NK-92 treated with Interleukin-12 subunit alpha and Interleukin-12 subunit beta, amount 100 ng/mL, for 24 hours (cell line): ENCODE measurements around the gene KLF6.

Experiments
- DNase-seq: peaks from one replicate; lab custom pipeline; 2025; lab: John Stamatoyannopoulos, UW

The KLF6 gene

GRCh38 chr10:3774814-3775695, 10.0 kb downstream of the KLF6 start:
- DNase-seq, result no peak

GRCh38 chr10:3774018-3774813, 10.8 kb downstream of the KLF6 start:
- no peak for DNase-seq

GRCh38 chr10:3773460-3774017, 11.5 kb downstream of the KLF6 start:
- DNase-seq, result no peak

DNA sequence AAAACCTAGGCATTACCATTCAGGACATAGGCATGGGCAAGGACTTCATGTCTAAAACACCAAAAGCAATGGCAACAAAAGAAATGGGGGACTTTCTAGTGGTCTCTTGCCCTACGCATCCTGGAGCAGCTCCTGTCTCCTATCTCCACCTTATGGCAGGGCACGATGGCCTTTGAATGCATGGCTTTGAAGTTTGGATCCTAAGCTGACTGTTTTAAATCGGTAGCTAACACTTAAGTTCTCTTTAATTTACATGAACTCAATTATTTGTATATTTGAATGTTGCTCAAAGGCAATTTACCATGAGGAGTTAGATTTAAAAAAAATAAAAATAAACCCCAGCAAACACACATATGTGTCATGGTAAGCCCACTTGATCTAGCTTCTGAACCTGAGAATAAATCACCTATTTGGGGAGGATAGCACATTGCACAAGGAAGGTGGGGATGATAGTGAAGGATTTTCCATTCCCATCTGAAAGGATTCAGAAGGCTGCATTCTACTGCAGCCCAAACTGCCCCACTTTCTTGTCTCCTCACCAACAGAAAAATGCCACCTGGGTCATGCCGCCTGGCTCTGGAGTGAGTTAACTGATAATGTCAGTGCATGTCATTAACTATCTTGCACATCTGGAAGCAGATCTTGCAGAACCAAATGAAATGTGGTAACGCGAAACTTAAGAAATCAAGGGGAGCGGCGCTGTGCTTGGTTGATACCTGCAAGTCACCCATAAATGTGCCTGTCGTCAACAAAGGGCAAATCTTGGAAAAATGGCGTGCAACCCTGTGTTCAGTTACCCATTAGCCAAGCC, 12.4 kb downstream of the KLF6 start:
- DNase-seq, result no peak

GRCh38 chr10:3770611-3771110, 14.3 kb downstream of the KLF6 start:
- no peak for DNase-seq

GRCh38 chr10:3769556-3769955, 15.5 kb downstream of the KLF6 start:
- DNase-seq, result no peak

DNA sequence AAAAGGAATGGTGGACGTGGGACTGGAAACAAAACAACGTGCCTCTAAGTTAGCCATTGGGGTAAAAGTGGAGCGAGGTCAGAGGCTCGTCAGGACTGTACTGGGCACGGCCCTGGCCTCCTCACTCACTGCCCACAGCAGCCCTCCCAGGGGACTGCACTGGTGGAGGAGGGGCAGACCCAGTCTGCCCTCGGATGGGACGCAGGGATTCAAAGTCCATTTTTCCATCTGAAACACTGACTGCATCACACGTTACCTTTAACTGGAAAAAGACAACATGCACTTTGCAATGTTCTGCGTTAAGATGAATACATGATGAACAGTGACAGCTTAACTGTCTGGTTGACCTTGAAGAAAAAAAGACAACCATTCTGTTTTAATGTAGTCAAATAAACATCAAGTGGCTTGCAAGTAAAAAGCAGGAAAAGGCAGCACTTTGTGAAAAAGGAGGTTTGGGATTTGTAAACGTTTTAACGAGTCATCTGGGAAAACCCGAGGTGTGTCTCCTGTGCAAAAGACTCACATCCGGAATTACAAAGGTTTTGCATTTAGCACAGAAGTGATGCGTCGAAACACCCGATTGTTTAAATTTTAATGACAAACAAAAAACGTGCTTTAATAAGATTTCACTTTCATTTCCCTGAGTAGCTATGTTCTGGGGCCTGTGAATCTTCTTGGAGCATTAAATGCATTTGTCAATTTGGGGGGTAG, 18.8 kb downstream of the KLF6 start:
- DNase-seq, result no peak

DNA sequence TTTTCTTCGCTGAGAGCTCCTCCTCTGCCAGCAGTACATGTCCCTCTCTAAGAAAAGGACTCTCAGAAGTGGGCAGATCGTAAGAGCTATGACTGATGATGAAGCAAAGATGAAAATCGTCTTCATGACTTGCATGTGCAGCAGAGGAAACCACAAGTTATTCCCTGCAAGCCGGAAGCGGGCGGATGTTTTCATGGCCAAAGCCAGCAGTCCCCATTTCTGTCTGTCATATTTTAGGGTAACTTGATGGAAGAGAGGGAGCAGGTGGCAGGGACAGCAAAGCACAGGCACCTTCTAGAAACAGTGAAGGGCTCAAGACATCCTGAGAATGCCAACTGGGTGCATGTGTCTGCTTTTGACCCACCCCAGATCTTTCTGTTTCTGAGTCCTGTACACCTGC, 19.9 kb downstream of the KLF6 start:
- DNase-seq, result no peak

DNA sequence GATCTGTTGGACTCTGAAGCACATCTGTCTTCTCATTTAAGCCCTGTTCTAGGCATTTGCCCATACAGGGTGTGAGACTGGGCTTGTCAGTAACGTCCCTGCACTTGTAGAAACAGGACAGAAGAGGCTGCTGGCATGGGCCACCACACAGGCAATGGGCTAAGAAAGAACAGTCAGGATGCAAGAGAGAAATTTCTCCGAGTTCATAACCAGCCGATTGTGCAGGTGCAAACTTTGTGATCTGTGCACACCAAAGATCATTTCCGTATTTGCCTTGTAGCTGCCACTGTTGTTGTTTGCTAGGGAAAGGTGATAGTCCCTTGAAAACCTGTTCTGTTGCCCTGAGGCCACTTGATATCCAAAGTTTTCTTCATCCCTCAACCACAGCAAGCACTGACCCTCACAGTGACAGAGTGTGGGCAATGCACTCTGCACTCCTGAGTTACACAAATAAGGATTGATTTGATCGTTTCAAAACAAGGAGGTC, 20.3 kb downstream of the KLF6 start:
- DNase-seq, result no peak

DNA sequence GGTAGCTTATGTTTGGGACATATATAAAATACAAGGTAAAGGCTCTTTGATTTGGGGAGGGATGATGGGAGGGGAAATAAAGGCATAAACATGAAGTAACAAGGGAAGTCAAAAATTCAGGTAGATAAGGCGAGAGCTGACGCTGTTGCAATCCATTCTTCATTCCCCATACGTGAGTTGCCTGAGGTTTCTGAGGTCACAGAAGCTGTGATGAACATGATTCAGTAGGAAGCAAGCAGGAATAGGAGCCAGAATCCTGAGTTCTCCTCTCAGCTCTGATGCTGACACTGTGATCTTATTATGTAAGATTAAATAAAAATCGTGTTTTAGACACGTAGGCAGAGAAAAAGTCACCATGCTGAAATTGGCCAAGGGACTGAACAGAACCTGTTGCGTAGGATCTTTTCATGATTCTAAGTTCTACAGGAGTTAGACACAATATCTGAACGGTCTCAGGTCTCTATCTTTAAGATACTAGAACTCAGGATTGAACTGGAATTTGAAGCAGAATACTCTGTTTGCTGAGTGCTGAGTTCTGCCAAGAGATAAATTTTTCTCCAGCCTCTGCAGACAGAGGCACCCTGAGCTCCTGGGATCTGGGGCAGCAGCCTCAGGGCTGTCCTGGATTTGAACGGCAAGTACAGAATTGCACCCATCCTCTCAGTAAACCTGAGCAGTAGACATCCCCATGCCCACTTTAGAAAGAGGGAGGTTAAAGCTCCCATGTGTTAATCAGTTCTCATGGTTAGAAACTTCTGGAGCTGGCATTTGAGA, 21.0 kb downstream of the KLF6 start:
- no peak for DNase-seq

GRCh38 chr10:3763035-3763456, 22.0 kb downstream of the KLF6 start:
- peak; percentile 46 for DNase-seq

GRCh38 chr10:3762309-3762708, 22.7 kb downstream of the KLF6 start:
- DNase-seq, result no peak

DNA sequence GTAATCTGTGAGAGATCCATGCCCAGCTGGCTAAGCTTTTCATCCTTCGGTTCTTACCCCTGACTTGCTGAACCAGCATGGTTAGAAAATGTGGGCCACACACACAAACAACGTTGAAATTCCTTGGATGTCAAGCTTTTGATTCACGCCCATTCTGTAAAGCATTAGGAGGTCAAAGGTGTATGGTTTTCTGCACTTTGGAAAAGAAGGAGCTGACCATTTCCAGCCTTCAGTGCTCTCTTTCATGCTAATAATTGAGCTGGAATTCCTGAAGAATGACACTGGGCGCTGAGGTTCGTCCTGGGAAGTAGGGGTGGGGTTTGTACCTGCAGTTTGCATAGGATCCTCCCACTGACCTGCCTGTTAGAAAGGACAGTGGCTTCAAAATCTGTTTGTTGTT, 23.1 kb downstream of the KLF6 start:
- no peak for DNase-seq

GRCh38 chr10:3761021-3761686, 23.9 kb downstream of the KLF6 start:
- no peak for DNase-seq

DNA sequence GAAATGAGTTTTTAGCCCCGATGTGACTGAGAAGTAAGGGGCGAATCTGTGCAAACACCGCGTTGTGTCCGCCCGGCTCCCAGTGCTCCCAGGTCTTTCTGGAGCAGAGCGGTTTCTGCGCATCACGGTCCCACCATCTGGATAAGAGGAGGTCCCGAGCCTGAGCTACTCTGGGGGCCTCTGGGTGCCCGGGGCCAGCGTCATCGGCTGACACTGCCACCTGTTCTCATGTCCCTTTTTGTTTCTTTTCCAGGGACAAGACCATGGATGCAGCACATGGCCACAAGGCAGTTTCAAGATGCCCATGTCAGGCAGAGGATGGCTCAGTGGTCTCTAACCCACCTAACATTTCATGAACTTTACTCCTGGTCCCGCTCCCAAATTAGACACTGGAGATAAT, 24.9 kb downstream of the KLF6 start:
- DNase-seq, result no peak

DNA sequence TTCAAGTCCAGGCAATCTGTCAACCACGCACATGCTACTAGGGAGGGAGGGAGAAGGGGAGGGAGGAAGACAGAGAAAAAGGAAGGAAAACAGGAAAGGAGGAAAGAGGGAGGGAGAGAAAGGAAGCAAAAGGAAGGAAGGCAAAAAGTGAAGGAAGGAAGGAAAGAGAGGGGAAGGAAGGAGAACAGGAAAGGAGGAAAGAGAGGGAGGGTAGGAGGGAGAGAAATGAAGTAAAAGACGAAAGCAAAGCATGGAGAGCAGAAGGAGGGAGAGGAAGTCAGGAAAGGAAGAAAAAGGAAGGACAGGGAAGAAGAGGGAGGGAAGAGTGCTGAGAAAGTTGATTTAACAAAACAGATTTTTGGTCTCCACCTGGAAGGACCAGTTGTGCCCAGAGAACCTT, 25.6 kb downstream of the KLF6 start:
- DNase-seq, result no peak

- DNase-seq, result no peak
Observed at GRCh38 chr10:3758491-3758970, 26.5 kb downstream of the KLF6 start.

GRCh38 chr10:3757638-3758490, 27.1 kb downstream of the KLF6 start:
- peak; percentile 75 for DNase-seq

- DNase-seq, result peak; percentile 22
Observed at GRCh38 chr10:3757250-3757637, 27.8 kb downstream of the KLF6 start.
